WERI-Rb-1 (cell line): ENCODE data around the gene LGR6.
A peak's percentile ranks its signal among the peaks of the same experiment; 100 is the strongest.

Experiments used
- DNase-seq: peaks from one replicate; pipeline ENCODE4 v3.0.0-alpha.2; 2020
- H3K27ac ChIP-seq: fragments of 250-450 bp; sonication (Bioruptor Pico); 2 replicates; pipeline ENCODE4 v1.5.1; 2020; ENCODE audit warnings: mild to moderate bottlenecking, moderate library complexity
- H3K27me3 ChIP-seq: fragments of 250-450 bp; sonication (Bioruptor Pico); 2 replicates; pipeline ENCODE4 v1.5.1; 2021; ENCODE audit warnings: mild to moderate bottlenecking, low read depth, moderate library complexity; ENCODE audit not compliant: insufficient read depth, severe bottlenecking
- H3K36me3 ChIP-seq: fragments of 250-450 bp; sonication (Bioruptor Pico); 2 replicates; pipeline ENCODE4 v1.5.1; 2020; ENCODE audit warnings: mild to moderate bottlenecking, moderate library complexity
- H3K4me3 ChIP-seq: 2 replicates; pipeline ENCODE4 v1.5.1; 2011; ENCODE audit warnings: low read depth, mild to moderate bottlenecking, control low read depth, low read length
- H3K9me3 ChIP-seq: fragments of 250-450 bp; sonication (Bioruptor Pico); 2 replicates; pipeline ENCODE4 v1.5.1; 2021; ENCODE audit warnings: mild to moderate bottlenecking, moderate library complexity; ENCODE audit not compliant: severe bottlenecking
- TF ChIP-seq, protein P1 (sequence below): IDR thresholded peaks from 2 replicates; pipeline ENCODE4 v1.5.1; 2011; ENCODE audit warnings: low read depth, mild to moderate bottlenecking, control low read depth, inconsistent platforms, low read length

The LGR6 gene

DNA sequence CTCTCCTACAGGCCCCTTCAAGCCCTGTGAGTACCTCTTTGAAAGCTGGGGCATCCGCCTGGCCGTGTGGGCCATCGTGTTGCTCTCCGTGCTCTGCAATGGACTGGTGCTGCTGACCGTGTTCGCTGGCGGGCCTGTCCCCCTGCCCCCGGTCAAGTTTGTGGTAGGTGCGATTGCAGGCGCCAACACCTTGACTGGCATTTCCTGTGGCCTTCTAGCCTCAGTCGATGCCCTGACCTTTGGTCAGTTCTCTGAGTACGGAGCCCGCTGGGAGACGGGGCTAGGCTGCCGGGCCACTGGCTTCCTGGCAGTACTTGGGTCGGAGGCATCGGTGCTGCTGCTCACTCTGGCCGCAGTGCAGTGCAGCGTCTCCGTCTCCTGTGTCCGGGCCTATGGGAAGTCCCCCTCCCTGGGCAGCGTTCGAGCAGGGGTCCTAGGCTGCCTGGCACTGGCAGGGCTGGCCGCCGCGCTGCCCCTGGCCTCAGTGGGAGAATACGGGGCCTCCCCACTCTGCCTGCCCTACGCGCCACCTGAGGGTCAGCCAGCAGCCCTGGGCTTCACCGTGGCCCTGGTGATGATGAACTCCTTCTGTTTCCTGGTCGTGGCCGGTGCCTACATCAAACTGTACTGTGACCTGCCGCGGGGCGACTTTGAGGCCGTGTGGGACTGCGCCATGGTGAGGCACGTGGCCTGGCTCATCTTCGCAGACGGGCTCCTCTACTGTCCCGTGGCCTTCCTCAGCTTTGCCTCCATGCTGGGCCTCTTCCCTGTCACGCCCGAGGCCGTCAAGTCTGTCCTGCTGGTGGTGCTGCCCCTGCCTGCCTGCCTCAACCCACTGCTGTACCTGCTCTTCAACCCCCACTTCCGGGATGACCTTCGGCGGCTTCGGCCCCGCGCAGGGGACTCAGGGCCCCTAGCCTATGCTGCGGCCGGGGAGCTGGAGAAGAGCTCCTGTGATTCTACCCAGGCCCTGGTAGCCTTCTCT, 124.6 kb downstream of the LGR6 start:
- H3K27me3 ChIP-seq, result no peaks in the 10 kb centered on the region
- DNase-seq, result peak; percentile 19
- TF ChIP-seq, protein P1, sequence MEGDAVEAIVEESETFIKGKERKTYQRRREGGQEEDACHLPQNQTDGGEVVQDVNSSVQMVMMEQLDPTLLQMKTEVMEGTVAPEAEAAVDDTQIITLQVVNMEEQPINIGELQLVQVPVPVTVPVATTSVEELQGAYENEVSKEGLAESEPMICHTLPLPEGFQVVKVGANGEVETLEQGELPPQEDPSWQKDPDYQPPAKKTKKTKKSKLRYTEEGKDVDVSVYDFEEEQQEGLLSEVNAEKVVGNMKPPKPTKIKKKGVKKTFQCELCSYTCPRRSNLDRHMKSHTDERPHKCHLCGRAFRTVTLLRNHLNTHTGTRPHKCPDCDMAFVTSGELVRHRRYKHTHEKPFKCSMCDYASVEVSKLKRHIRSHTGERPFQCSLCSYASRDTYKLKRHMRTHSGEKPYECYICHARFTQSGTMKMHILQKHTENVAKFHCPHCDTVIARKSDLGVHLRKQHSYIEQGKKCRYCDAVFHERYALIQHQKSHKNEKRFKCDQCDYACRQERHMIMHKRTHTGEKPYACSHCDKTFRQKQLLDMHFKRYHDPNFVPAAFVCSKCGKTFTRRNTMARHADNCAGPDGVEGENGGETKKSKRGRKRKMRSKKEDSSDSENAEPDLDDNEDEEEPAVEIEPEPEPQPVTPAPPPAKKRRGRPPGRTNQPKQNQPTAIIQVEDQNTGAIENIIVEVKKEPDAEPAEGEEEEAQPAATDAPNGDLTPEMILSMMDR, result no peak

GRCh38 chr1:202319381-202320080, 125.9 kb downstream of the LGR6 start:
- DNase-seq, result peak; percentile 10
- TF ChIP-seq, protein P1, result no peak
- no peaks in the 10 kb centered on the region for H3K9me3 ChIP-seq
- no peak overlapping the region for H3K4me3 ChIP-seq
- no peaks in the 10 kb centered on the region for H3K27me3 ChIP-seq
- H3K27ac ChIP-seq, result no peak overlapping the region
- no peaks in the 10 kb centered on the region for H3K36me3 ChIP-seq

More for the DNA sequence above, 124.6 kb downstream of the LGR6 start:
- Histone ChIP-seq H3K9me3 (no peaks in the 10 kb centered on the region), H3K4me3 (no peak overlapping the region), H3K36me3 (no peaks in the 10 kb centered on the region), H3K27ac (no peak overlapping the region)

DNA sequence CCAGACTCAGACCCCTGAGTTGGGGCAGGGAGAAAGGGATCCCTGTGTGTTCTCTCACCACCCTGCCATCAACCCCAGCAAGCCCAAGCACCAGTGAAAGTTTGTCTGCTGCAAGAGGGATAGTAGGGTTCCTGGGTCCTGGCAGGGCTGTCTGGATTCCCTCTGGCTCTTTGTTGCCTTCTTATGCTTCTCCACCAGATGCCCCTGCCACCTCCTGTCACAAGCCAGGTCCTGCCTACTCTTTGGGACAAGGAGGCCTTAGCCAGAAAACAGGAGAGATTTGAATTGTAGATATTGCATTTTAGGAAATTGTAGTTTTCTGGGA, 126.4 kb downstream of the LGR6 start:
- TF ChIP-seq, protein P1, result no peak
- Histone ChIP-seq H3K36me3 (no peaks in the 10 kb centered on the region), H3K9me3 (no peaks in the 10 kb centered on the region), H3K27me3 (no peaks in the 10 kb centered on the region), H3K4me3 (no peak overlapping the region), H3K27ac (no peak overlapping the region)
- DNase-seq, result peak; percentile 13

DNA sequence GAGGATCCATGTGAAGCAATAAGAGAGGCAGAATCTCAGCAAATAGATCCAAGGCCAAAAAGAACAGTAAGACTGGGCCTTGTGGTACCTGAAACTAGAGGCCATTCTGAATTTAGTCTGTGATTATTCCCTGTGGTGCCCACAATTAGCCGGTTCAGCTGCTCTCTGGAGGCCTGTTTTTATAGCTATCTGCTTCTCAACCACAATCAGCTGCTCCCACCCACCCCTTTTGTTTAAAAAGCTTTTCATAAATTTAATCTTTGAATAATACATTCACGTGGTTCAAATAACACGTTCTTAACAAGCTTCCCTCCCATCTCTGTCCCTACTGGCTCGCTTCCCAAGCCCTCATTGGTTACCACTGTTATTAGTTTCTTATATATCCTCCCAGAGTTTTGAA, 130.1 kb downstream of the LGR6 start:
- Histone ChIP-seq H3K9me3 (no peaks in the 10 kb centered on the region), H3K36me3 (peaks cover 4% of the 10 kb centered on the region), H3K27ac (no peak overlapping the region), H3K4me3 (no peak overlapping the region), H3K27me3 (no peaks in the 10 kb centered on the region)
- TF ChIP-seq, protein P1, result no peak
- DNase-seq, result peak; percentile 4

- TF ChIP-seq, protein P1, result no peak
- peaks cover 13% of the 10 kb centered on the region for H3K36me3 ChIP-seq
- H3K4me3 ChIP-seq, result no peak overlapping the region
- no peak for DNase-seq
- no peaks in the 10 kb centered on the region for H3K9me3 ChIP-seq
- no peaks in the 10 kb centered on the region for H3K27me3 ChIP-seq
- H3K27ac ChIP-seq, result no peak overlapping the region
These were observed 131.0 kb downstream of the LGR6 start for GRCh38 chr1:202324646-202325045.
